ENCODE data around the gene PLD5.

GRCh38 chr1:242139442-242139841, 385.1 kb downstream of the PLD5 start:
- TF ChIP-seq, protein P1, sequence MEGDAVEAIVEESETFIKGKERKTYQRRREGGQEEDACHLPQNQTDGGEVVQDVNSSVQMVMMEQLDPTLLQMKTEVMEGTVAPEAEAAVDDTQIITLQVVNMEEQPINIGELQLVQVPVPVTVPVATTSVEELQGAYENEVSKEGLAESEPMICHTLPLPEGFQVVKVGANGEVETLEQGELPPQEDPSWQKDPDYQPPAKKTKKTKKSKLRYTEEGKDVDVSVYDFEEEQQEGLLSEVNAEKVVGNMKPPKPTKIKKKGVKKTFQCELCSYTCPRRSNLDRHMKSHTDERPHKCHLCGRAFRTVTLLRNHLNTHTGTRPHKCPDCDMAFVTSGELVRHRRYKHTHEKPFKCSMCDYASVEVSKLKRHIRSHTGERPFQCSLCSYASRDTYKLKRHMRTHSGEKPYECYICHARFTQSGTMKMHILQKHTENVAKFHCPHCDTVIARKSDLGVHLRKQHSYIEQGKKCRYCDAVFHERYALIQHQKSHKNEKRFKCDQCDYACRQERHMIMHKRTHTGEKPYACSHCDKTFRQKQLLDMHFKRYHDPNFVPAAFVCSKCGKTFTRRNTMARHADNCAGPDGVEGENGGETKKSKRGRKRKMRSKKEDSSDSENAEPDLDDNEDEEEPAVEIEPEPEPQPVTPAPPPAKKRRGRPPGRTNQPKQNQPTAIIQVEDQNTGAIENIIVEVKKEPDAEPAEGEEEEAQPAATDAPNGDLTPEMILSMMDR (IDR thresholded peaks at IDR 0.05; ENCODE audit: low read length) = no peak
- TF ChIP-seq EZH2 (IDR thresholded peaks at IDR 0.05; ENCODE audit: borderline replicate concordance, low read length) = no peak

Measured in OCI-LY1 (cell line).